ENCODE results near the gene SART3. TPM values are rescaled to one million over a fixed set of nuclear protein-coding genes. Genes with fewer than 3 reads are reported as not detected.

The SART3 gene
- total and polyA plus RNA-seq, 4 experiments from 2014 or later = 25.9 to 112 (median 76.7) TPM

DNA sequence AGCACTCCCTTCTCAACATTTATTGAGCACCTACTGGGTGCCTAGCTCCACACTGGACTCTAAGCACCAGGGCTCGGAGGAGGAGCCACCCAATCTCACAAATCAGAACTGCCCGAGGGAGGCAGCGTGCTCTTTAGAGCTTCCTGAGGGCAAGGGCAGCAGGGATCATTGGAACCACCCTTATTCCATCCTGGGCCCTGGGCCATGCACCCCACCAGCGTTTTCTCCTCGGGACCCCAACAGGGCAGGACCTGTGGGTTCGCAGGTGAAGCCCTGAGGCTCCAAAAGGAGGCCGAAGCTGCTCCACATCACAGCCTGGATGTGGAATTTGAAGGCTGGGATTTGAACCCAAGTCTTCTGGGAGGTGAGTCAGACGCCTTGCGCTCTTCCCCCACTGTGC, 21.5 kb upstream of the SART3 start:
- peaks cover 0 to 7% (median under 1%) of the 10 kb centered on the region in 4 donors for H3K4me1 Mint-ChIP-seq
- no peaks in the 10 kb centered on the region for H3K36me3 Mint-ChIP-seq
- no peak overlapping the region for H3K27ac ChIP-seq (ENCODE audit: low read depth, low read length)
- H3K4me3 ChIP-seq (ENCODE audit: low read length in 2 of 2) = no peak overlapping the region
- no peak overlapping the region for H3K27ac Mint-ChIP-seq
- no peaks in the 10 kb centered on the region for H3K9me3 ChIP-seq (ENCODE audit: control insufficient read depth in 1 of 2, low read length in 2 of 2)
- intact Hi-C loops (cut with micrococcal nuclease) = no loop called here
- H3K27me3 Mint-ChIP-seq = peaks cover 0 to 1% of the 10 kb centered on the region in 2 donors
- no peak for DNase-seq
- no peaks in the 10 kb centered on the region for H3K27me3 ChIP-seq (ENCODE audit: insufficient read depth, low read length)
- H3K4me1 ChIP-seq (ENCODE audit: insufficient read depth, low read length) = no peaks in the 10 kb centered on the region
- POLR2A ChIA-PET (ENCODE audit: partially characterized antibody) = no interaction called here
- peaks cover 0 to 1% (median 0%) of the 10 kb centered on the region in 8 donors for H3K9me3 Mint-ChIP-seq
- CTCF ChIA-PET (ENCODE audit: partially characterized antibody) = interaction anchor here (1.0 to 1.4 kb wide), 2 partner anchors 35 to 81 kb away, joined by 3 to 7 read pairs; no protein-coding TSS in a partner anchor
- no peaks in the 10 kb centered on the region for H3K36me3 ChIP-seq (ENCODE audit: insufficient read depth, low read length)
- H3K4me3 Mint-ChIP-seq = no peak overlapping the region

DNA sequence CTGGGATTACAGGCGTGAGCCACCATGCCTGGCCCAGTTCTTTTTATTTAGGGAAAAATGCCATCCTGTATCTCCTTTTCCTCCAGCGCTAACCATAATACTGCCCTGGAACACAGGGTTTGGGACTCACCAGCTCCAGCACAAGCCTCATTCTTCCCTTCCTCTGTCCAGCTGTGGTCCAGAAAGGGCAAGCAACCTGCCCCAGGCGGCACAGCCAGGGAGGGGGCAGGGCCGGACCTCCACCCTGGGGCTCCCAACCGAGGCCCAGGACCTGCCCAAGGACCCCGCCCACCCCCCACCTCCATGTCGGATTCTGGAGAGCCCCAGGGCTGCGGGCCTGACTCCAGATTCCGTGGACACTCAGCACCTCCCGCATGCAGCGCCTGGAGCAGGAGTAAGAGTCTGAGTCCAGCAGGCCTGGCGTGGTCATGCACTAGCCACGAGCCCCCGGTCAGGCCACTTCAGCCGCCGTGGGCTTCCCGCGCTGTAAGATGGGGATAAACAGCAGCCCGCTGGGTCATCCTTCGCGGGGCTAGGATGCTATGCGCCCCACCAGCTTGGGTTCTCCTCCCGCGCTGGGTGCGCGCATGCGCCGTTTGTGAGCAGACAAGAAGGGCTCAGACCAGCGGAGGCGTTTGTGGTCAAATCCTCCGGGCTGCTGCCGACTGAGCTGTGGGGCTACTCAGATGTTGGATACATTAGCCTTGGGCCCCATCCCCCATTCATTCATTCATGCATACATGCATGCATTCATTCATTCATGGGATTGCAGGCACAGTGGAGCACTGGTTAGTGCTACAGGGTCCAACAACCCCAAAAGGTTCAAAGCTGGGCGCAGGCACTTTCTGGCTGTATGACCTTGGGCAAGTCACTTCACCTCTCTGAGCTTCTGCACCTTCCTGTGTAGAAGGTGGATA, 20.6 kb upstream of the SART3 start:
- Histone ChIP-seq H3K27me3 (ENCODE audit: insufficient read depth, low read length) (no peaks in the 10 kb centered on the region), H3K4me3 (ENCODE audit: low read length in 2 of 2) (no peak overlapping the region), H3K27ac (ENCODE audit: low read depth, low read length) (no peak overlapping the region), H3K4me1 (ENCODE audit: insufficient read depth, low read length) (no peaks in the 10 kb centered on the region), H3K9me3 (ENCODE audit: control insufficient read depth in 1 of 2, low read length in 2 of 2) (no peaks in the 10 kb centered on the region), H3K36me3 (ENCODE audit: insufficient read depth, low read length) (no peaks in the 10 kb centered on the region)
- Mint-ChIP-seq H3K27me3 (peaks cover 0 to 1% of the 10 kb centered on the region in 2 donors), H3K4me1 (peaks cover 0 to 9% (median 2%) of the 10 kb centered on the region in 4 donors), H3K9me3 (peaks cover 0 to 1% (median 0%) of the 10 kb centered on the region in 8 donors), H3K4me3 (no peak overlapping the region), H3K27ac (no peak overlapping the region), H3K36me3 (no peaks in the 10 kb centered on the region)
- ChIA-PET CTCF (ENCODE audit: partially characterized antibody) (interaction anchor here (1.0 to 1.4 kb wide), 2 partner anchors 36 to 82 kb away, joined by 3 to 7 read pairs; no protein-coding TSS in a partner anchor), POLR2A (ENCODE audit: partially characterized antibody) (interaction anchor here (0.7 kb wide), 1 partner anchor 54 kb away, joined by 3 read pairs; no protein-coding TSS in a partner anchor)
- intact Hi-C loops (cut with micrococcal nuclease) = no loop called here
- no peak for DNase-seq

- ChIA-PET POLR2A (ENCODE audit: partially characterized antibody) (no interaction called here), CTCF (ENCODE audit: partially characterized antibody) (interaction anchor here (0.7 kb wide), 1 partner anchor 85 kb away, joined by 3 read pairs; no protein-coding TSS in a partner anchor)
- DNase-seq = no peak
- Mint-ChIP-seq H3K36me3 (no peaks in the 10 kb centered on the region), H3K4me3 (no peak overlapping the region), H3K27me3 (peaks cover 0 to 1% of the 10 kb centered on the region in 2 donors), H3K9me3 (peaks cover 0 to 1% (median 0%) of the 10 kb centered on the region in 8 donors), H3K27ac (peak overlapping the region in 1 of 7 donors; percentile 24), H3K4me1 (peaks cover under 1 to 13% (median 9%) of the 10 kb centered on the region in 4 donors)
- peaks cover 6% of the 10 kb centered on the region for H3K4me1 ChIP-seq (ENCODE audit: insufficient read depth, low read length)
- no peaks in the 10 kb centered on the region for H3K27me3 ChIP-seq (ENCODE audit: insufficient read depth, low read length)
- no peak overlapping the region for H3K4me3 ChIP-seq (ENCODE audit: low read length in 2 of 2)
- no peaks in the 10 kb centered on the region for H3K36me3 ChIP-seq (ENCODE audit: insufficient read depth, low read length)
- no peak overlapping the region for H3K27ac ChIP-seq (ENCODE audit: low read depth, low read length)
- no peaks in the 10 kb centered on the region for H3K9me3 ChIP-seq (ENCODE audit: control insufficient read depth in 1 of 2, low read length in 2 of 2)
- intact Hi-C loops (cut with micrococcal nuclease) = no loop called here
Observed at GRCh38 chr12:108580531-108580930, 19.6 kb upstream of the SART3 start.

- Histone ChIP-seq H3K27ac (ENCODE audit: low read depth, low read length) (no peak overlapping the region), H3K4me3 (ENCODE audit: low read length in 2 of 2) (no peak overlapping the region), H3K4me1 (ENCODE audit: insufficient read depth, low read length) (peaks cover 20% of the 10 kb centered on the region), H3K27me3 (ENCODE audit: insufficient read depth, low read length) (no peaks in the 10 kb centered on the region), H3K36me3 (ENCODE audit: insufficient read depth, low read length) (no peaks in the 10 kb centered on the region), H3K9me3 (ENCODE audit: control insufficient read depth in 1 of 2, low read length in 2 of 2) (no peaks in the 10 kb centered on the region)
- Mint-ChIP-seq H3K36me3 (no peaks in the 10 kb centered on the region), H3K9me3 (peaks cover 0 to 1% (median 0%) of the 10 kb centered on the region in 8 donors), H3K4me3 (no peak overlapping the region), H3K4me1 (peaks cover 12 to 28% (median 17%) of the 10 kb centered on the region in 4 donors), H3K27me3 (peaks cover 0 to 1% of the 10 kb centered on the region in 2 donors), H3K27ac (peak overlapping the region in 4 of 7 donors; percentile 29 to 36 (median 32))
- intact Hi-C loops (cut with micrococcal nuclease) = no loop called here
- POLR2A ChIA-PET (ENCODE audit: partially characterized antibody) = no interaction called here
- CTCF ChIA-PET (ENCODE audit: partially characterized antibody) = interaction anchor here (1.1 to 2.4 kb wide), 2 partner anchors 39 kb away, joined by 3 to 12 read pairs; no protein-coding TSS in a partner anchor
- no peak for DNase-seq
Observed at GRCh38 chr12:108578813-108579212, 17.8 kb upstream of the SART3 start.

- Mint-ChIP-seq H3K4me1 (peaks cover 16 to 28% (median 19%) of the 10 kb centered on the region in 4 donors), H3K27me3 (peaks cover 0 to 1% of the 10 kb centered on the region in 2 donors), H3K27ac (no peak overlapping the region), H3K4me3 (no peak overlapping the region), H3K36me3 (no peaks in the 10 kb centered on the region), H3K9me3 (peaks cover 0 to 1% (median 0%) of the 10 kb centered on the region in 8 donors)
- no peaks in the 10 kb centered on the region for H3K9me3 ChIP-seq (ENCODE audit: control insufficient read depth in 1 of 2, low read length in 2 of 2)
- no peaks in the 10 kb centered on the region for H3K36me3 ChIP-seq (ENCODE audit: insufficient read depth, low read length)
- H3K4me1 ChIP-seq (ENCODE audit: insufficient read depth, low read length) = peaks cover 26% of the 10 kb centered on the region
- H3K27me3 ChIP-seq (ENCODE audit: insufficient read depth, low read length) = no peaks in the 10 kb centered on the region
- ChIA-PET CTCF (ENCODE audit: partially characterized antibody) (interaction anchor here (1.8 to 2.4 kb wide), 2 partner anchors 9 to 39 kb away, joined by 8 to 12 read pairs; no protein-coding TSS in a partner anchor), POLR2A (ENCODE audit: partially characterized antibody) (no interaction called here)
- H3K4me3 ChIP-seq (ENCODE audit: low read length in 2 of 2) = no peak overlapping the region
- no peak for DNase-seq
- intact Hi-C loops (cut with micrococcal nuclease) = no loop called here
- no peak overlapping the region for H3K27ac ChIP-seq (ENCODE audit: low read depth, low read length)
Observed at GRCh38 chr12:108578264-108578663, 17.3 kb upstream of the SART3 start.

DNA sequence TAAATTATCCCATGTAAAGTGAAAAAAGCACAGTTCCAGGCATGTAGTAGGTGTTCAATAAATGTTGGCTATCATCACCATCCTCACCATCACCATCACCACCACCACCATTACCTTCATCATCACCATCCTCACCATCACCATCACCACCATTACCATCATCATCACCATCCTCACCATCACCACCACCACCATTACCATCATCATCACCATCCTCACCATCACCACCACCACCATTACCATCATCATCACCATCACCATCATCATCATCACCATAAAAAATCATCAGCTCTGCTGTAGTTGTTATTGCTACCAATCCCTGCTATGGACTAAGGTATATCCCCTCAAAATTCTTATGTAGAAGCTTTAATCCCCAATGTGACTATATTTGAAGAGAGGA, 16.5 kb upstream of the SART3 start:
- no peak overlapping the region for H3K27ac ChIP-seq (ENCODE audit: low read depth, low read length)
- ChIA-PET CTCF (ENCODE audit: partially characterized antibody) (interaction anchor here (1.5 to 2.4 kb wide), 3 partner anchors 9 to 89 kb away, joined by 3 to 12 read pairs (median 8); no protein-coding TSS in a partner anchor), POLR2A (ENCODE audit: partially characterized antibody) (no interaction called here)
- H3K27me3 ChIP-seq (ENCODE audit: insufficient read depth, low read length) = no peaks in the 10 kb centered on the region
- Mint-ChIP-seq H3K27me3 (no peaks in the 10 kb centered on the region), H3K36me3 (no peaks in the 10 kb centered on the region), H3K9me3 (peaks cover 0 to 1% (median 0%) of the 10 kb centered on the region in 8 donors), H3K4me3 (no peak overlapping the region), H3K27ac (peak overlapping the region in 2 of 7 donors; percentile 19 to 47), H3K4me1 (peaks cover 22 to 34% (median 26%) of the 10 kb centered on the region in 4 donors)
- H3K36me3 ChIP-seq (ENCODE audit: insufficient read depth, low read length) = no peaks in the 10 kb centered on the region
- H3K9me3 ChIP-seq (ENCODE audit: control insufficient read depth in 1 of 2, low read length in 2 of 2) = no peaks in the 10 kb centered on the region
- intact Hi-C loops (cut with micrococcal nuclease) = no loop called here
- H3K4me3 ChIP-seq (ENCODE audit: low read length in 2 of 2) = no peak overlapping the region
- peaks cover 32% of the 10 kb centered on the region for H3K4me1 ChIP-seq (ENCODE audit: insufficient read depth, low read length)
- DNase-seq = no peak

DNA sequence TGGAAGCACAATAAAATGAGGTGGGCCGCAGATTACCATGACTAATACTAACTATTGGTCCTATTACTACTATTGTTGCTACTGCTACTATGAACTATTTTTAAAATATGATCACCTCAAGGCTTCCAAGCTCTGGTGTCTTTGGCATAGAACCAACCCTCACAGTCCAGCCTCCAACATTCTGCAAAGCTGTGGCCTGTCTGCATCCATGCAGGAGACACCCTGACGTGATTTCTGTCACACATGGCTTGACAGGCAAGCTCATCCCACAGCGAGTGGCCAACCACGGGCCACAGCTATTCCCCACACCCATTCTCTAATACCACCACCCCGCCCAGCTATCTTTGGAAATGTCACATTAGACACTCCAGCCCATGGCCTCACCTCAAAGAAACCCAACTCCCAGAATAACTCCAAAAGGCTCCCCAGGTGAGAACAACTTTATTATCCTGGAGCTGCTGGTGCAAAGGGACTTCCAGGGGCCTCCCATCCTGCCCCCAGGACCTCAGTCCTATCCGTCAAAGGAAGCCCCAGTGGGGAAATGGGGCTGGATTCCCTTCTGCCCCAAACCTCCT, 15.8 kb upstream of the SART3 start:
- Mint-ChIP-seq H3K9me3 (peaks cover 0 to 1% (median 0%) of the 10 kb centered on the region in 8 donors), H3K27me3 (no peaks in the 10 kb centered on the region), H3K36me3 (no peaks in the 10 kb centered on the region), H3K4me1 (peaks cover 27 to 41% (median 32%) of the 10 kb centered on the region in 4 donors), H3K27ac (no peak overlapping the region), H3K4me3 (no peak overlapping the region)
- H3K36me3 ChIP-seq (ENCODE audit: insufficient read depth, low read length) = no peaks in the 10 kb centered on the region
- peaks cover 40% of the 10 kb centered on the region for H3K4me1 ChIP-seq (ENCODE audit: insufficient read depth, low read length)
- H3K27ac ChIP-seq (ENCODE audit: low read depth, low read length) = no peak overlapping the region
- intact Hi-C loops (cut with micrococcal nuclease) = no loop called here
- no peak overlapping the region for H3K4me3 ChIP-seq (ENCODE audit: low read length in 2 of 2)
- H3K27me3 ChIP-seq (ENCODE audit: insufficient read depth, low read length) = no peaks in the 10 kb centered on the region
- no peaks in the 10 kb centered on the region for H3K9me3 ChIP-seq (ENCODE audit: control insufficient read depth in 1 of 2, low read length in 2 of 2)
- ChIA-PET CTCF (ENCODE audit: partially characterized antibody) (interaction anchor here (1.0 to 2.5 kb wide), 5 partner anchors 8 to 90 kb away, joined by 3 to 12 read pairs (median 8); no protein-coding TSS in a partner anchor), POLR2A (ENCODE audit: partially characterized antibody) (interaction anchor here (1.9 kb wide), 1 partner anchor 41 kb away, joined by 6 read pairs; no protein-coding TSS in a partner anchor)
- DNase-seq = no peak

All from CD4-positive, alpha-beta memory T cell (primary cell).